Measurements from ENCODE around the gene ARMC9.
A peak's percentile ranks its signal among the peaks of the same experiment; 100 is the strongest.
"Not testable (repeated sequence)": the region's sequence is repeated elsewhere in the genome, so short reads cannot be mapped to it uniquely, and the experiment has no call there.

Gene ARMC9

GRCh38 chr2:231403421-231404182 lies 205.2 kb downstream of the ARMC9 start:
- H3K27me3 ChIP-seq (ENCODE audit: control insufficient read depth in 1 of 2, insufficient read depth in 2 of 2, low read length in 2 of 2); H3K9me3 ChIP-seq (ENCODE audit: low read length); H3K4me1 ChIP-seq (ENCODE audit: insufficient read depth, low read length); H3K4me3 ChIP-seq (ENCODE audit: low read depth in 1 of 2, low read length in 2 of 2); H3K9ac ChIP-seq (ENCODE audit: low read length); H3K27ac ChIP-seq (ENCODE audit: low read depth, low read length); H3K36me3 ChIP-seq (ENCODE audit: insufficient read depth, low read length): not testable (repeated sequence)

- not testable (repeated sequence) for H3K4me3 ChIP-seq (ENCODE audit: low read depth in 1 of 2, low read length in 2 of 2); H3K27ac ChIP-seq (ENCODE audit: low read depth, low read length); H3K36me3 ChIP-seq (ENCODE audit: insufficient read depth, low read length); H3K4me1 ChIP-seq (ENCODE audit: insufficient read depth, low read length); H3K9me3 ChIP-seq (ENCODE audit: low read length); H3K27me3 ChIP-seq (ENCODE audit: control insufficient read depth in 1 of 2, insufficient read depth in 2 of 2, low read length in 2 of 2); H3K9ac ChIP-seq (ENCODE audit: low read length)
Measured at GRCh38 chr2:231404183-231404578, 205.8 kb downstream of the ARMC9 start.

- H3K36me3 ChIP-seq (ENCODE audit: insufficient read depth, low read length); H3K27me3 ChIP-seq (ENCODE audit: control insufficient read depth in 1 of 2, insufficient read depth in 2 of 2, low read length in 2 of 2); H3K9ac ChIP-seq (ENCODE audit: low read length); H3K9me3 ChIP-seq (ENCODE audit: low read length); H3K4me3 ChIP-seq (ENCODE audit: low read depth in 1 of 2, low read length in 2 of 2); H3K4me1 ChIP-seq (ENCODE audit: insufficient read depth, low read length); H3K27ac ChIP-seq (ENCODE audit: low read depth, low read length): not testable (repeated sequence)
Measured at GRCh38 chr2:231405601-231406367, 207.4 kb downstream of the ARMC9 start.

GRCh38 chr2:231407686-231408085 lies 209.3 kb downstream of the ARMC9 start:
- H3K9me3 ChIP-seq (ENCODE audit: low read length); H3K27ac ChIP-seq (ENCODE audit: low read depth, low read length); H3K4me1 ChIP-seq (ENCODE audit: insufficient read depth, low read length); H3K27me3 ChIP-seq (ENCODE audit: control insufficient read depth in 1 of 2, insufficient read depth in 2 of 2, low read length in 2 of 2); H3K4me3 ChIP-seq (ENCODE audit: low read depth in 1 of 2, low read length in 2 of 2); H3K36me3 ChIP-seq (ENCODE audit: insufficient read depth, low read length); H3K9ac ChIP-seq (ENCODE audit: low read length): not testable (repeated sequence)

- not testable (repeated sequence) for H3K36me3 ChIP-seq (ENCODE audit: insufficient read depth, low read length); H3K9ac ChIP-seq (ENCODE audit: low read length); H3K27ac ChIP-seq (ENCODE audit: low read depth, low read length); H3K9me3 ChIP-seq (ENCODE audit: low read length); H3K4me3 ChIP-seq (ENCODE audit: low read depth in 1 of 2, low read length in 2 of 2); H3K27me3 ChIP-seq (ENCODE audit: control insufficient read depth in 1 of 2, insufficient read depth in 2 of 2, low read length in 2 of 2)
- peaks cover 10% of the 10 kb centered on the region for H3K4me1 ChIP-seq (ENCODE audit: insufficient read depth, low read length)
Measured at GRCh38 chr2:231408304-231408703, 209.9 kb downstream of the ARMC9 start.

- Histone ChIP-seq H3K9ac (ENCODE audit: low read length) (no peak overlapping the region), H3K4me1 (ENCODE audit: insufficient read depth, low read length) (peaks cover 10% of the 10 kb centered on the region), H3K27ac (ENCODE audit: low read depth, low read length) (no peak overlapping the region), H3K4me3 (ENCODE audit: low read depth in 1 of 2, low read length in 2 of 2) (no peak overlapping the region), H3K27me3 (ENCODE audit: control insufficient read depth in 1 of 2, insufficient read depth in 2 of 2, low read length in 2 of 2) (no peaks in the 10 kb centered on the region), H3K9me3 (ENCODE audit: low read length) (no peaks in the 10 kb centered on the region), H3K36me3 (ENCODE audit: insufficient read depth, low read length) (no peaks in the 10 kb centered on the region)
Measured at GRCh38 chr2:231409776-231410175, 211.3 kb downstream of the ARMC9 start.

- Histone ChIP-seq H3K27me3 (ENCODE audit: control insufficient read depth in 1 of 2, insufficient read depth in 2 of 2, low read length in 2 of 2) (no peaks in the 10 kb centered on the region), H3K9me3 (ENCODE audit: low read length) (no peaks in the 10 kb centered on the region), H3K27ac (ENCODE audit: low read depth, low read length) (no peak overlapping the region), H3K4me3 (ENCODE audit: low read depth in 1 of 2, low read length in 2 of 2) (no peak overlapping the region), H3K4me1 (ENCODE audit: insufficient read depth, low read length) (peaks cover 10% of the 10 kb centered on the region), H3K9ac (ENCODE audit: low read length) (no peak overlapping the region), H3K36me3 (ENCODE audit: insufficient read depth, low read length) (no peaks in the 10 kb centered on the region)
Measured at GRCh38 chr2:231410293-231411004, 212.0 kb downstream of the ARMC9 start.

GRCh38 chr2:231411237-231411636 lies 212.8 kb downstream of the ARMC9 start:
- no peaks in the 10 kb centered on the region for H3K36me3 ChIP-seq (ENCODE audit: insufficient read depth, low read length)
- H3K27ac ChIP-seq (ENCODE audit: low read depth, low read length): no peak overlapping the region
- H3K4me3 ChIP-seq (ENCODE audit: low read depth in 1 of 2, low read length in 2 of 2): peak overlapping the region in 1 of 2 donors; percentile 63
- H3K4me1 ChIP-seq (ENCODE audit: insufficient read depth, low read length): peaks cover 10% of the 10 kb centered on the region
- H3K9me3 ChIP-seq (ENCODE audit: low read length): no peaks in the 10 kb centered on the region
- H3K27me3 ChIP-seq (ENCODE audit: control insufficient read depth in 1 of 2, insufficient read depth in 2 of 2, low read length in 2 of 2): no peaks in the 10 kb centered on the region
- no peak overlapping the region for H3K9ac ChIP-seq (ENCODE audit: low read length)

GRCh38 chr2:231411831-231412617 lies 213.6 kb downstream of the ARMC9 start:
- no peaks in the 10 kb centered on the region for H3K9me3 ChIP-seq (ENCODE audit: low read length)
- H3K9ac ChIP-seq (ENCODE audit: low read length): peak overlapping the region; percentile 65
- peak overlapping the region; percentile 24 for H3K27ac ChIP-seq (ENCODE audit: low read depth, low read length)

GRCh38 chr2:231412618-231412963 lies 214.2 kb downstream of the ARMC9 start:
- peak overlapping the region; percentile 14 for H3K9ac ChIP-seq (ENCODE audit: low read length)
- no peaks in the 10 kb centered on the region for H3K9me3 ChIP-seq (ENCODE audit: low read length)
- H3K27ac ChIP-seq (ENCODE audit: low read depth, low read length): peak overlapping the region; percentile 24
- peak overlapping the region in 1 of 2 donors; percentile 63 for H3K4me3 ChIP-seq (ENCODE audit: low read depth in 1 of 2, low read length in 2 of 2)
- H3K36me3 ChIP-seq (ENCODE audit: insufficient read depth, low read length): no peaks in the 10 kb centered on the region
- no peaks in the 10 kb centered on the region for H3K27me3 ChIP-seq (ENCODE audit: control insufficient read depth in 1 of 2, insufficient read depth in 2 of 2, low read length in 2 of 2)
- H3K4me1 ChIP-seq (ENCODE audit: insufficient read depth, low read length): peaks cover 10% of the 10 kb centered on the region

More at GRCh38 chr2:231411831-231412617, 213.6 kb downstream of the ARMC9 start:
- H3K36me3 ChIP-seq (ENCODE audit: insufficient read depth, low read length): no peaks in the 10 kb centered on the region
- H3K27me3 ChIP-seq (ENCODE audit: control insufficient read depth in 1 of 2, insufficient read depth in 2 of 2, low read length in 2 of 2): no peaks in the 10 kb centered on the region
- H3K4me1 ChIP-seq (ENCODE audit: insufficient read depth, low read length): peaks cover 10% of the 10 kb centered on the region
- H3K4me3 ChIP-seq (ENCODE audit: low read depth in 1 of 2, low read length in 2 of 2): peak overlapping the region; percentile 63 to 74

- Histone ChIP-seq H3K9me3 (ENCODE audit: low read length) (no peaks in the 10 kb centered on the region), H3K4me1 (ENCODE audit: insufficient read depth, low read length) (peaks cover 10% of the 10 kb centered on the region), H3K9ac (ENCODE audit: low read length) (no peak overlapping the region), H3K27me3 (ENCODE audit: control insufficient read depth in 1 of 2, insufficient read depth in 2 of 2, low read length in 2 of 2) (no peaks in the 10 kb centered on the region), H3K27ac (ENCODE audit: low read depth, low read length) (no peak overlapping the region), H3K4me3 (ENCODE audit: low read depth in 1 of 2, low read length in 2 of 2) (no peak overlapping the region), H3K36me3 (ENCODE audit: insufficient read depth, low read length) (no peaks in the 10 kb centered on the region)
Measured at GRCh38 chr2:231413456-231413855, 215.0 kb downstream of the ARMC9 start.

Measured in muscle layer of colon (tissue), 2 donors.